ENCODE measurements around the gene GPR156.

Gene GPR156

DNA sequence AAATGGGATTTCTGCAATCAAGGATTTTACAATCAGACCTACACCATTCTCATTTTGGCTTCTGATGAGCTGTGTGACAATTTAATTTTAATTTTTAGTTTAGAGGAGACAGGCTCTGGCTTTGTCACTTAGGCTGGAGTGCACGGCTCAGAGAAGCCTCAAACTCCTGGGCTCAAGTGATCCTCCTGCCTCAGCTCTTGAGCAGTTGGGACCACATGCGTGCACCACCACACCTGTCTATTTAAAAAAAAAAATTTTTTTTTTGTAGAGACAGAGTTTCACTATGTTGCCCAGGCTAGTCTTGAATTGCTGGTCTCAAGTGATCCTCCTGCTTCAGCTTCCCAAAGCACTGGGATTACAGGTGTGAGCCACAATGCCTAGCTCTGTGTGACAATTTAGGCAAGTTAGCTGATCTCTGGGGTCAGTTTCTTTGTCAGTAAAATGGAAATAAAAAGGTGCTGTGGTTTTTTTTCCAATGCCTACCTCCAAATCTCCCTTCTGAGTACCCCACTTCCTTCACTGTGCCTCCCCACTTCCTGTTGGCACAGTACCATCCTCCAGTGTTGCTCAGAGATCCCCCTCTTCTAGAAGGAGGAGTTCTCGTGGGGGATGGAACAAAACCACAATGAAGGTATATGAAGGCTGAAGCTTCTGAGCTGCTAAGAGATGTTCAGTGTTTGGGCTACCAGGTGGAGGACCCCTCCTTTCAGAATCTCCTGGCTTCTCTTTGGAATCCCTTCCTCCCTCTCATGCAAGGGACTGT, 136.7 kb downstream of the GPR156 start:
- Histone ChIP-seq H4K20me1 (ENCODE audit: low read depth, low read length) (no peaks in the 10 kb centered on the region), H3K79me2 (ENCODE audit: insufficient read depth, low read length) (no peaks in the 10 kb centered on the region), H2AFZ (ENCODE audit: low read depth, low read length, severe bottlenecking) (no peak overlapping the region), H3K9me2 (replicated peaks; ENCODE audit: insufficient read depth, low read length) (no peaks in the 10 kb centered on the region), H3K36me3 (ENCODE audit: low read length) (no peaks in the 10 kb centered on the region), H3F3A (ENCODE audit: insufficient read depth) (no peaks in the 10 kb centered on the region), H3K27ac (ENCODE audit: low read depth, low read length) (no peak overlapping the region), H3K4me3 (ENCODE audit: insufficient read depth, low read length, poor library complexity, severe bottlenecking) (no peak overlapping the region), H3K4me2 (ENCODE audit: low read depth, low read length, poor library complexity, severe bottlenecking) (no peak overlapping the region), H3K27me3 (ENCODE audit: low read length) (no peaks in the 10 kb centered on the region), H3K9ac (ENCODE audit: low read length) (no peak overlapping the region), H3K9me3 (ENCODE audit: insufficient read depth, low read length) (no peaks in the 10 kb centered on the region)
- TF ChIP-seq, protein P1, sequence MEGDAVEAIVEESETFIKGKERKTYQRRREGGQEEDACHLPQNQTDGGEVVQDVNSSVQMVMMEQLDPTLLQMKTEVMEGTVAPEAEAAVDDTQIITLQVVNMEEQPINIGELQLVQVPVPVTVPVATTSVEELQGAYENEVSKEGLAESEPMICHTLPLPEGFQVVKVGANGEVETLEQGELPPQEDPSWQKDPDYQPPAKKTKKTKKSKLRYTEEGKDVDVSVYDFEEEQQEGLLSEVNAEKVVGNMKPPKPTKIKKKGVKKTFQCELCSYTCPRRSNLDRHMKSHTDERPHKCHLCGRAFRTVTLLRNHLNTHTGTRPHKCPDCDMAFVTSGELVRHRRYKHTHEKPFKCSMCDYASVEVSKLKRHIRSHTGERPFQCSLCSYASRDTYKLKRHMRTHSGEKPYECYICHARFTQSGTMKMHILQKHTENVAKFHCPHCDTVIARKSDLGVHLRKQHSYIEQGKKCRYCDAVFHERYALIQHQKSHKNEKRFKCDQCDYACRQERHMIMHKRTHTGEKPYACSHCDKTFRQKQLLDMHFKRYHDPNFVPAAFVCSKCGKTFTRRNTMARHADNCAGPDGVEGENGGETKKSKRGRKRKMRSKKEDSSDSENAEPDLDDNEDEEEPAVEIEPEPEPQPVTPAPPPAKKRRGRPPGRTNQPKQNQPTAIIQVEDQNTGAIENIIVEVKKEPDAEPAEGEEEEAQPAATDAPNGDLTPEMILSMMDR (IDR thresholded peaks at IDR 0.05; ENCODE audit: insufficient read depth, low read length, poor library complexity, severe bottlenecking): no peak
- TF ChIP-seq EZH2phosphoT487 (conservative IDR thresholded peaks at IDR 0.05; ENCODE audit: low read length): no peak

DNA sequence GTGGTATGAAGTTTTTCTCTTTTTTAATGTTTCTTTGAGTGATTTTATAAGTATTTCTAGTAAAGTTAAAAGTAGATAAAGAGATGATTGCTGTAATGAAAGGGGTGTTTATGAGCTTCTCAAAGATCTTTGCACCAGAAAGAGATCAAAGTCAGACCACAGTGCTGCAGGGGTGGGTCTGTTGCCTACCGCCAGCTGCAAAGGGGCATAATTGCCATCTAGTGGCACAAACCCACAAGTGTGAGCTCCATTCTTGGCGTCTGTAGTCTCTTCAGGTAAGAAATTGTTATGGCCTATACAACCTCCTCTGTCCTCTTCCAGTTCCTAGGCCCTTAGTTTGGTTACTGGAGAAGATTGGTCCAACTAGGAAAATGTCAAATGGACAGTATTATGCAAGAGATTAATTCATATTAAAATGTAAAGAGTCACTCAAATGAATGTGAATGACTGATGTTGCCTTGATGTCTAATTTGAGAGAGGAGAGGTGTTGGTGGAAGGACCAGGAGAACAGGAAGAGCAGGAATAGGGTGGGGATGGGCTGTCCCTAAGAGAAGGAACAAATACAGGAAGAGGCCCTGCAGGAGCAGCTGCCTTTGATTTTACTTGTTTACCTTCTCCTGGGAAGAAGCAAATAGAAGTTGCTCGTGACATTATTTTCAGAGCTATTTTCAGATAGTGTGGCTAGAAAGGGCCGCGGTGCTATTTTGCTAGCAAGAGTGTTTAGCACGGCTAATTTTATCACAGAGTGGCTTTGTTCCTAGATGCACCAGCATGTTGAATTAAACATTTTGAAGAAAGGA, 137.8 kb downstream of the GPR156 start:
- Histone ChIP-seq H3K9me2 (replicated peaks; ENCODE audit: insufficient read depth, low read length) (no peaks in the 10 kb centered on the region), H3K9me3 (ENCODE audit: insufficient read depth, low read length) (no peaks in the 10 kb centered on the region), H4K20me1 (ENCODE audit: low read depth, low read length) (no peaks in the 10 kb centered on the region), H3F3A (ENCODE audit: insufficient read depth) (no peaks in the 10 kb centered on the region), H3K79me2 (ENCODE audit: insufficient read depth, low read length) (no peaks in the 10 kb centered on the region), H3K36me3 (ENCODE audit: low read length) (no peaks in the 10 kb centered on the region), H3K27me3 (ENCODE audit: low read length) (no peaks in the 10 kb centered on the region), H3K4me3 (ENCODE audit: insufficient read depth, low read length, poor library complexity, severe bottlenecking) (no peak overlapping the region), H3K4me2 (ENCODE audit: low read depth, low read length, poor library complexity, severe bottlenecking) (no peak overlapping the region), H3K27ac (ENCODE audit: low read depth, low read length) (no peak overlapping the region), H3K9ac (ENCODE audit: low read length) (no peak overlapping the region), H2AFZ (ENCODE audit: low read depth, low read length, severe bottlenecking) (no peak overlapping the region)
- TF ChIP-seq EZH2phosphoT487 (conservative IDR thresholded peaks at IDR 0.05; ENCODE audit: low read length): no peak
- TF ChIP-seq, protein P1 (IDR thresholded peaks at IDR 0.05; ENCODE audit: insufficient read depth, low read length, poor library complexity, severe bottlenecking): peak; percentile 27

DNA sequence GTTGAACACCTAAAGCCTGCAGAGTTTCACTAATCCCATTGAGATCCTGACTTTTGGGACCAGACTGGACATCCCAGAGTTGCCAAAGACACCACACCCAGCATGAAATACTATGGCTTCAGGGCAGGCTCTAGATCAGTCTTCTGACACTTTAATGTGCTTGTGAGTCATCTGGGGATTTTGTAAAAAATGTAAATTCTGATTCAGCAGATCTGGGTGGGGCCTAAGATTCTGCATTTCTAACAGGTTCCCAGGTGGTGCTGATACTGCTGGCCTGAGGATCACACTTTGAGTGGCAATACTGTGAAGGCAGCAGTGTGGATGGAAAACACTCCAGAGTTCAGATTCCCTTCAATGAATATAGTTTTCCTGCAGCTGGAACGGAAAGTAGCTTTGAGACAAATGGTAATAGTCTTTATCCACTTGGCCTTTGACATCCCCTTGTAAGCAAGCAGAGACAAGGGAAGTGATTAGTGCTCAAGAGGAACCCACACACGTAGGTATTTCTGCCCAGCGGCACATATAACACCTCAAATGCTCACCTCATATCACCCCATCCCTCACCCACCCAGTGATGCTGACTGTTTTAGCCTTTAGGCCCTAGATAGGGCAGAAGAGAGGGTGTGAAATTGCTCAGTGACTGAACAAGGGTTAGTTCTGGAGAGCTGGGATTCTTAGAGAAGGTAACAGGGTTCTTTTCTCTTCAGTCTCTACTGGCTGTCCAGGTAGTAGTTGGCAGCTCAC, 139.3 kb downstream of the GPR156 start:
- no peaks in the 10 kb centered on the region for H3K9me3 ChIP-seq (ENCODE audit: insufficient read depth, low read length)
- no peaks in the 10 kb centered on the region for H3K9me2 ChIP-seq (replicated peaks; ENCODE audit: insufficient read depth, low read length)
- TF ChIP-seq, protein P1 (IDR thresholded peaks at IDR 0.05; ENCODE audit: insufficient read depth, low read length, poor library complexity, severe bottlenecking): no peak
- TF ChIP-seq EZH2phosphoT487 (conservative IDR thresholded peaks at IDR 0.05; ENCODE audit: low read length): no peak
- no peak overlapping the region for H3K27ac ChIP-seq (ENCODE audit: low read depth, low read length)
- no peaks in the 10 kb centered on the region for H3K79me2 ChIP-seq (ENCODE audit: insufficient read depth, low read length)
- no peaks in the 10 kb centered on the region for H4K20me1 ChIP-seq (ENCODE audit: low read depth, low read length)
- H3K4me3 ChIP-seq (ENCODE audit: insufficient read depth, low read length, poor library complexity, severe bottlenecking): no peak overlapping the region
- no peaks in the 10 kb centered on the region for H3K27me3 ChIP-seq (ENCODE audit: low read length)
- no peak overlapping the region for H2AFZ ChIP-seq (ENCODE audit: low read depth, low read length, severe bottlenecking)
- no peak overlapping the region for H3K9ac ChIP-seq (ENCODE audit: low read length)
- no peak overlapping the region for H3K4me2 ChIP-seq (ENCODE audit: low read depth, low read length, poor library complexity, severe bottlenecking)
- no peaks in the 10 kb centered on the region for H3K36me3 ChIP-seq (ENCODE audit: low read length)
- no peaks in the 10 kb centered on the region for H3F3A ChIP-seq (ENCODE audit: insufficient read depth)
